ENCODE data around the gene LMTK2.
"Not testable (repeated sequence)": the region's sequence is repeated elsewhere in the genome, so short reads cannot be mapped to it uniquely, and the experiment has no call there.

The LMTK2 gene

GRCh38 chr7:98215561-98216495 lies 109.2 kb downstream of the LMTK2 start:
- Mint-ChIP-seq H3K27ac (no peak overlapping the region), H3K4me3 (no peak overlapping the region)

GRCh38 chr7:98216941-98217622 lies 110.4 kb downstream of the LMTK2 start:
- no peaks in the 10 kb centered on the region for H3K27me3 Mint-ChIP-seq
- H3K9me3 Mint-ChIP-seq = no peaks in the 10 kb centered on the region
- H3K27ac Mint-ChIP-seq = no peak overlapping the region

More at GRCh38 chr7:98215561-98216495, 109.2 kb downstream of the LMTK2 start:
- Mint-ChIP-seq H3K4me1 (ENCODE audit: low read depth) (peaks cover 21% of the 10 kb centered on the region), H3K9me3 (no peaks in the 10 kb centered on the region), H3K27me3 (no peaks in the 10 kb centered on the region), H3K36me3 (ENCODE audit: low read depth) (peaks cover 34% of the 10 kb centered on the region)
- DNase-seq = no peak

GRCh38 chr7:98217623-98218582 lies 111.2 kb downstream of the LMTK2 start:
- Mint-ChIP-seq H3K36me3 (ENCODE audit: low read depth) (peaks cover 41% of the 10 kb centered on the region), H3K9me3 (no peaks in the 10 kb centered on the region), H3K27me3 (no peaks in the 10 kb centered on the region), H3K4me3 (no peak overlapping the region), H3K4me1 (ENCODE audit: low read depth) (peaks cover 16% of the 10 kb centered on the region), H3K27ac (peak overlapping the region; percentile 12)
- DNase-seq = no peak

More at GRCh38 chr7:98216941-98217622, 110.4 kb downstream of the LMTK2 start:
- Mint-ChIP-seq H3K4me1 (ENCODE audit: low read depth) (peaks cover 16% of the 10 kb centered on the region), H3K4me3 (no peak overlapping the region), H3K36me3 (ENCODE audit: low read depth) (peaks cover 41% of the 10 kb centered on the region)
- no peak for DNase-seq

GRCh38 chr7:98219382-98219781 lies 112.7 kb downstream of the LMTK2 start:
- Mint-ChIP-seq H3K4me1 (ENCODE audit: low read depth) (peaks cover 16% of the 10 kb centered on the region), H3K36me3 (ENCODE audit: low read depth) (peaks cover 45% of the 10 kb centered on the region), H3K27ac (peak overlapping the region; percentile 42)
- DNase-seq, H3K4me3 Mint-ChIP-seq, H3K9me3 Mint-ChIP-seq, H3K27me3 Mint-ChIP-seq: not testable (repeated sequence)

GRCh38 chr7:98221611-98222532 lies 115.2 kb downstream of the LMTK2 start:
- DNase-seq = no peak
- Mint-ChIP-seq H3K27ac (no peak overlapping the region), H3K4me3 (no peak overlapping the region), H3K36me3 (ENCODE audit: low read depth) (peaks cover 43% of the 10 kb centered on the region), H3K9me3 (no peaks in the 10 kb centered on the region), H3K4me1 (ENCODE audit: low read depth) (peaks cover 16% of the 10 kb centered on the region), H3K27me3 (no peaks in the 10 kb centered on the region)

GRCh38 chr7:98222533-98223195 lies 116.0 kb downstream of the LMTK2 start:
- Mint-ChIP-seq H3K4me3 (no peak overlapping the region), H3K27me3 (no peaks in the 10 kb centered on the region), H3K27ac (no peak overlapping the region), H3K9me3 (no peaks in the 10 kb centered on the region), H3K36me3 (ENCODE audit: low read depth) (peaks cover 48% of the 10 kb centered on the region), H3K4me1 (ENCODE audit: low read depth) (peaks cover 16% of the 10 kb centered on the region)
- no peak for DNase-seq

- H3K4me3 Mint-ChIP-seq = no peak overlapping the region
- no peak overlapping the region for H3K27ac Mint-ChIP-seq
- H3K27me3 Mint-ChIP-seq = no peaks in the 10 kb centered on the region
- DNase-seq = no peak
- peaks cover 12% of the 10 kb centered on the region for H3K4me1 Mint-ChIP-seq (ENCODE audit: low read depth)
- peaks cover 51% of the 10 kb centered on the region for H3K36me3 Mint-ChIP-seq (ENCODE audit: low read depth)
- no peaks in the 10 kb centered on the region for H3K9me3 Mint-ChIP-seq
Observed at GRCh38 chr7:98223351-98223897, 116.8 kb downstream of the LMTK2 start.

- Mint-ChIP-seq H3K9me3 (no peaks in the 10 kb centered on the region), H3K27ac (no peak overlapping the region), H3K4me1 (ENCODE audit: low read depth) (peaks cover 6% of the 10 kb centered on the region), H3K27me3 (no peaks in the 10 kb centered on the region), H3K36me3 (ENCODE audit: low read depth) (peaks cover 48% of the 10 kb centered on the region), H3K4me3 (no peak overlapping the region)
- DNase-seq = no peak
Observed at GRCh38 chr7:98223898-98224700, 117.4 kb downstream of the LMTK2 start.

GRCh38 chr7:98224701-98225181 lies 118.1 kb downstream of the LMTK2 start:
- DNase-seq = no peak
- H3K27ac Mint-ChIP-seq = no peak overlapping the region
- H3K4me3 Mint-ChIP-seq = no peak overlapping the region
- H3K27me3 Mint-ChIP-seq = no peaks in the 10 kb centered on the region
- peaks cover 48% of the 10 kb centered on the region for H3K36me3 Mint-ChIP-seq (ENCODE audit: low read depth)
- peaks cover 1% of the 10 kb centered on the region for H3K4me1 Mint-ChIP-seq (ENCODE audit: low read depth)
- H3K9me3 Mint-ChIP-seq = no peaks in the 10 kb centered on the region

GRCh38 chr7:98225913-98226614 lies 119.4 kb downstream of the LMTK2 start:
- H3K4me3 Mint-ChIP-seq = no peak overlapping the region
- no peaks in the 10 kb centered on the region for H3K27me3 Mint-ChIP-seq
- H3K4me1 Mint-ChIP-seq (ENCODE audit: low read depth) = no peaks in the 10 kb centered on the region
- peak overlapping the region; percentile 33 for H3K27ac Mint-ChIP-seq
- no peaks in the 10 kb centered on the region for H3K9me3 Mint-ChIP-seq
- peaks cover 52% of the 10 kb centered on the region for H3K36me3 Mint-ChIP-seq (ENCODE audit: low read depth)
- DNase-seq = no peak

- Mint-ChIP-seq H3K4me3 (no peak overlapping the region), H3K4me1 (ENCODE audit: low read depth) (no peaks in the 10 kb centered on the region), H3K27ac (no peak overlapping the region), H3K9me3 (no peaks in the 10 kb centered on the region), H3K27me3 (no peaks in the 10 kb centered on the region), H3K36me3 (ENCODE audit: low read depth) (peaks cover 50% of the 10 kb centered on the region)
- no peak for DNase-seq
Observed at GRCh38 chr7:98227939-98228338, 121.3 kb downstream of the LMTK2 start.

GRCh38 chr7:98228801-98229200 lies 122.1 kb downstream of the LMTK2 start:
- Mint-ChIP-seq H3K36me3 (ENCODE audit: low read depth) (peaks cover 49% of the 10 kb centered on the region), H3K27ac (no peak overlapping the region), H3K4me3 (no peak overlapping the region), H3K4me1 (ENCODE audit: low read depth) (no peaks in the 10 kb centered on the region), H3K9me3 (no peaks in the 10 kb centered on the region), H3K27me3 (no peaks in the 10 kb centered on the region)
- no peak for DNase-seq

Measured in activated T-cell treated with anti-CD3 and anti-CD28 coated beads, Interleukin-2, amount 50 U/mL, for 24 hours (primary cell).